HG02840 (cell line): ENCODE data around the gene INTU.

Experiments used
- ATAC-seq: cut with Tn5 transposase; IDR thresholded peaks from one replicate; pipeline ENCODE4 v1.9.1; 2021; ENCODE audit warnings: mild to moderate bottlenecking, moderate library complexity, moderate number of reproducible peaks; ENCODE audit not compliant: unreplicated experiment, low FRiP score

Gene INTU

DNA sequence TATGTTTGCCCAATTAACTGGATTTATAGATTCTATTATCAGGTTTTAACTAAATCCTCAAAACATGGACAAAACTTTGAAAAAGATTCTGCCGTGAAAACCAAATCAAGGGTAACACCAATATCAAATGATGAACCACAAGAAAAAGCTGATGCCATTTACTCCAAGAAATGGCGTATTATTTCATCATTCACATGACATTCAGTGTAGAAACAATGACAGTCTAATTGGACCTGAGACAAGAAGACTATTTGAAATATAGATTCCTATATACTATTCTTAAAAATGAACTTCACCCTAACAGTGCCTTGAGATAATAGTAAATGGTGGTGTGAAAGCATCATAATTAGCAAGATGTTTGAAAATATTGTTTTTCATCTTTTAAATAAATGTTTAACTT, 102.2 kb downstream of the INTU start:
- no peak for ATAC-seq

GRCh38 chr4:127737295-127737694, 104.5 kb downstream of the INTU start:
- ATAC-seq: no peak

- no peak for ATAC-seq
These were observed 108.5 kb downstream of the INTU start for GRCh38 chr4:127741247-127741646.

DNA sequence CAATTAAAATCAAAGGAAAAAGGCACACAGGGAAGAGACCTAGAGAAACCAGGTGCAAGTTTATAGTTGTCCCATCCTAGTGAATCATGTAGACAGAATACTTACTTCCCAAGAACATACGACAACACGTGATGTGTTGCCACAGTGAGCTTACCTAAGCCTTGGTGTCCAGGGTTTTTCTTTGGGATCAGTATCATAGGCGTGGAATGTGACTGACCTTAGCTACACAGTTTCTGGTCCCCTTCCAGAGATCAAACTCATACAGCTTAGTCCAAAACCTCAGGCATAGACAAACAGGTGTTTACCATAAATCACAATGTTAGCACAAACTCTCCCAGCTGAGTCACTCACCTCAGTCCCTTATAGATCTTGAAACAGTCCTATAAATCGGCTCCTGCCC, 115.1 kb downstream of the INTU start:
- no peak for ATAC-seq

DNA sequence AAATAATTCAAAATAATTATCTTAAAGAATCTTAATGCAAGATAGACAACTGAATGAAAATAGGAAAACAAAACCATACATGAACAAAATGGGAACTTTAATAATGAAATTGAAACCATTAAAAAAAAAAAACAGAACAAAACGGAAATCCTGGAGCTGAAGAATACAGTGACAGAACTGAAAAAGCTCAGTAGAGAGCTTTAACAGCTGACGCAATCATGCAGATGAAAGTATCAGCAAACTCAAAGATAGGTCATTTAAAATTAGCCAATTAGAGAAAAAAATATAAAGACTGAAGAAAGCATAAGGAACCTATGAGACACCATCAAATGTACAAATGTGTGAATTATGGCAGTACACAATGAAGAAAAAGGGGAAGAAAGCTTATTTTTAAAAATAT, 116.2 kb downstream of the INTU start:
- ATAC-seq: no peak

DNA sequence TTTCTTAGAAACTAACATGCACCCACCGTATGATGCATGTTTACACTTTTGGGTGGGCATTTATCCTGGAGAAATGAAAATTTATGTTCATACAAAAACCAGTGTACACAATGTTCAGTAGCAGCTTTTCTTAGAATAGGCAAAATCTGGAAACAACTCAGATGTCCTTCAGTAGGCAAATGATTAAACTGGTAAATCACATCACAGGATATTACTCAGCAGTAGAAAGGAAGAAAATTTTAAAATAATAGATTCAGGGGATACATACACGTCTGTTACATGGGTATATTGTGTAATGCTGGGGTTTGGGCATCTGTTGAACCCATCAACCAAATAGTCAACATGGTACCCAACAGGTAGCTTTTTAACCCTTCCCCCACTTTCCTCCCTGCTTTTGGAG, 124.1 kb downstream of the INTU start:
- ATAC-seq: no peak

DNA sequence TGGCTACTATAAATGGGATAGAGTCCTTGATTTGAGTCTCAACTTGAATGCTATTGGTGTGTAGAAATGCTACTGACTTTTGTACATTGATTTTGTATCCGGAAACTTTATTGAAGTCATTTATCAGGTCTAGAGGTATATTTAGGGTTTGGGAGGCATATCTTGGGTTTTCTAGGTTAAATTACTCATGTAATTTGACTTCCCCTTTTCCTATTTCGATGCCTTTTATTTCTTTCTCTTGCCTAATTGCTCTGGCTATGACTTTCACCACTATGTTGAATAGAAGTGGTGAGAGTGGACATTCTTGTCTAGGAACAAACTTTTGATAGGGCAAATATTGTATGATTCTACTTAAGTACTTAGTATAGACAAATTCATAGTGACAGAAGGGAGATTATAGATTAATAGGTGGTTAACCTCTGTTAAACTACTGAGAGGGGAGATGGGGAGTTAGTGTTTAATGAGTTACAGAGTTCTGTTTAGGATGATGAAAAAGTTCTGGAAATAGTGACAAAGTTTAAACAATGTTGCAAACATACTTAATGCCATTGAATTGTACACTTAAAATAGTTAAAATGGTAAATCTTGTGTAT, 126.6 kb downstream of the INTU start:
- ATAC-seq: peak; percentile 58

DNA sequence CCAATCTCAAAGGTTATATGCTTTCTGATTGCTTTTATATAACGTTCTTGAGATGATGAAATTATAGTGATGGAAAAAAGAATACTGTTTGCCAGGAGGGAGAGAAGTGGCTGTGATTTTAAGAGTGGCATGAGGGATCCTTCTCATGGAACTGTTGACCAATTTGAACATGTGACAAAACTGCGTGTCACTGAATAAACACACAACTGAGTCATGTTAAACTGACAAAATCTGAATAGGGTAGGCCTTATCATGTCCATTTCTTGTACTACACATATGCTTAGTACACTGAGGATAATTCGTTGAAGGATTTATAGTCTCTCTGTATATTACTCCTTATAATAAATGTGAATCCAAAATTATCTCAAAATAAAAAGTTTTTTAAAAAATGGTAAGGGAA, 127.1 kb downstream of the INTU start:
- peak; percentile 13 for ATAC-seq

- ATAC-seq: no peak
These were observed 138.9 kb downstream of the INTU start for GRCh38 chr4:127771535-127772275.

DNA sequence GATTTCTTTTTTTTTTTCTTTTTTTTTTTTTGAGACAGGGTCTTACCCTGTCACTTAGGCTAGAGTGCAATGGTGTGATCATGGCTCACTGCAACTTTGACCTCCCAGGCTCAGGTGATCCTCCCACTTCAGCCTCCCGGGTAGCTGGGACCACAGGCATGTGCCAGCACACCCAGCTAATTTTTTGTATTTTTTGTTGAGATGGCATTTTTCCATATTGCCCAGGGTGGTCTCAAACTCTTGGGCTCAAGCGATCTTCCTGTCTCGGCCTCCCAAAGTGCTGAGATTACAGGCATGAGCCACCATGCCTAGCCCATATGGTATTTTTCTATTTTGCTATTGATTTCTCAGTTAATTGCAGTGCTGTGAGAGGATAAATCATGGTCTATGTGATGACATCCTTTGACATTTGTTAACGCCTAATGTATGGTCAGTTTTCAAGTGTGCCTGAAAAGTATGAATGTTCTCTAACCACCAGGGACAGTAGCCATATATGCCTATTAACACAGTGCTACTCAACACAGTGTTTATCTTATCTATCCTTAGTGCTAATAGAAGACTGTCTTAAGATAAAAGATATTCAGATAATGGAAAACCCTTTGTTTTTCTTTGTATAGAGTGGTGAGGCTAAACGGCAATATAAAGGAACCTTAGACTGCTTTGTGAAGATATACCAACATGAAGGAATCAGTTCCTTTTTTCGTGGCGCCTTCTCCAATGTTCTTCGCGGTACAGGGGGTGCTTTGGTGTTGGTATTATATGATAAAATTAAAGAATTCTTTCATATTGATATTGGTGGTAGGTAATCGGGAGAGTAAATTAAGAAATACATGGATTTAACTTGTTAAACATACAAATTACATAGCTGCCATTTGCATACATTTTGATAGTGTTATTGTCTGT, 140.3 kb downstream of the INTU start:
- no peak for ATAC-seq

DNA sequence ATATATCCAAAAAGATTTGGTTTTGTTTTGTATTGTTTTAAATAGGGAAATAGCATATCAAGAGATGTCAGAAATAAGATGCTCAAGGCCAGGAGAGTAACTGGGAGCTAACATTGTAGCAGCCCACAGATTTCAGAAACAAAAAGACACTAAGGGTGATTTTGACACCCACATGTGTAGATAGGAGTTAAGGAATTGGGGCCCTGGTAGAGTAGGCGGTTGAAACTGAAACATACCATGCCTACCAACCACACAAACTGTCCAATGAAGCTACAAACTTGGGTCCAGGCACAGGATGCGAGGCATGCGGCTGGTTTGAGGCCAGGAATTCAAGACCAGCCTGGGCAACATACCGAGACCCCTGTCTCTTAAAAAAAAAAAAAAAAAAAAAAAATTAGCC, 143.1 kb downstream of the INTU start:
- ATAC-seq: no peak
